Measurements from ENCODE around the gene NPLOC4. TPM values are rescaled to one million over a fixed set of nuclear protein-coding genes. Genes with fewer than 3 reads are reported as not detected.

NPLOC4 gene
- total RNA-seq, 1 experiment from 2014 or later = 208 TPM

DNA sequence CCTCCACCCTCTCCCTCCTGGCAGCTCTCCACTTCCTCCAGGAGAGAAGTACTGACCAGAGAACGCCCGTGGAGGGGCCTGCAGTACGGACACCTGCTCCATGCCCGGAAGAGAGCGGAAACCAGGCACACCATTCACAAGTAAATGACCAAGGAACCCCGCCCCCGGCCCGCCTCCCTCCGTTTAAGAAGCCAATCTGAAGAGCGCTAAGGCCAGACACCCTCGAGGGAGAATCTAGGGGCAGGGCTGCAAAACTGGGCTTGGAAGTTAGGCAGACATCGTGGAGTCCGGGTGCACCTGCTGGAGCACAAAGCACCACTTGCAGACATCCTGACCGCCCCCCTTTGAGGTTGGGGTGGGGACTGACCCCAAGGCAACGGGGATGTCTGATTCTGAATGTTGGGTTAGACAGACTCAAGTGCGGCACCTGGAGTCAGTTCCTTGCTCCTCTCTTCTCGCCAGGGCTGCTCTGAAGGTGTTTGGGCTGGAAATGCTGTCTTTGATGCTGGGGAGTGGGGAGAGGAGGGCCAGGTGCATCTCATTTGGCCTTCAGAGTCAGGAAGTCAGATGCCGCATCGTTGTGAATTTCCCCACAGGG lies 83.8 kb downstream of the NPLOC4 start:
- no peaks in the 10 kb centered on the region for H3K36me3 ChIP-seq (ENCODE audit: low read depth)
- POLR2A ChIA-PET (ENCODE audit: unreplicated experiment) = interaction anchor here (0.5 to 1.1 kb wide), 3 partner anchors 237 to 373 kb away, joined by 3 to 4 read pairs (median 4); partner anchors contain the start of gene PCYT2

DNA sequence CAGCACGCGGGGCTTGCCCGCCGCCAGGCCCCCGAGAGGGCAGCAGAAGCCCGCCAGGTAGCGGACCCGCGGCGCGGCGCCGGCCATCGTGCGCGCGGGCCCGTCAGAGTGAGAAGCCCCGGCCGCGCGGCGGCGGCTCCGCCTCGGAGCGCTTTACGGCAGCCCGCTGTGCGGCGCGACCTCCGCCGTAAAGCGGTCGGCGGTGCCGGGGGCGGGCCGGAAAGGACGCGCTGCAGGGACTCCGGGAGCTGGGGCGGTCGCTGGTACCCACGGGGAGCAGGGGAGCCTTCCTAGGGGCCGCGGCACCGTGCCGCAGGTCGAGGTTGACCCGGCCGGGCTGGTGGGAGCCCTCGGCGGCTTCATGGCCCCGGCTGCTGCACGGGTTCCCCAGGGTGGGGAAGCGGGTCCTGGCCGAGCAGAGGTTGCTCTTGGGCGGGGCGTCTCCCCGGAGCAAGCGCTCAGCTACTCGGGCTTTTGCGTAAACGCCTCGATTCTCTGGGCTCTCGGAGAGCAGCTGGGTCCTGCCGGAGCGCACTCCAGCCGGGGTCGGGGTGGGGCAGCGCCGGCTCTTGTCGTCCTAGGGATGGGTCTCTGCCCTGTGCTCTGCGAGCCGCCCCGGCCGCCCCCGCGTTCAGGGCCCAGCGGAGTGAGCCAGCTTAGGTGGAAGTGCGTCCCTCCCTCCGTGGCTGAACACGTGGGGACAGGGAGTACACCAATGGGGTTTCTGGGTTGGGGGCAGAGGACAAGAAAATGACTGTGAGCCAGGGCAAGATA lies 84.5 kb downstream of the NPLOC4 start, which contains the start of gene FAAP100:
Gene FAAP100 (minus strand): TSS at position 110 of the 774 bp plus-strand sequence. CDS start 23 bp downstream, at position 87.
- H2AFZ ChIP-seq = peak within 1 kb of the TSS; percentile 82
- peak within 1 kb of the TSS; percentile 62 for H3K4me3 ChIP-seq
- intact Hi-C loops (cut with micrococcal nuclease; ENCODE audit: unreplicated experiment) = loop anchor here (1.0 to 2.0 kb wide), 2 partner anchors 24 to 34 kb away; no protein-coding TSS in a partner anchor
- TSS peak; percentile 49 for BruUV-seq (replicated peaks)
- H3K9me2 ChIP-seq (ENCODE audit: insufficient read depth) = no peaks in the 10 kb centered on the region
- H3K36me3 ChIP-seq (ENCODE audit: low read depth) = no peaks in the 10 kb centered on the region
- H3K27me3 ChIP-seq (ENCODE audit: insufficient read depth, low read depth) = no peaks in the 10 kb centered on the region
- H4K20me1 ChIP-seq (ENCODE audit: insufficient read depth) = no peaks in the 10 kb centered on the region
- H3K79me2 ChIP-seq (ENCODE audit: low read depth) = peaks cover 7% of the 10 kb centered on the region; the same call in 1 of the 2 replicates
- peaks cover 36% of the 10 kb centered on the region for H3F3A ChIP-seq (ENCODE audit: insufficient read depth, low read depth)
- DNase-seq = peak; percentile 37 to 90
- 0 out of 2 replicates have a peak within 1 kb of the TSS, but pooled peaks have one; percentile 16 for H3K27ac ChIP-seq
- CTCF ChIA-PET = interaction anchor here (0.7 to 1.7 kb wide), 4 partner anchors 14 to 313 kb away, joined by 3 to 5 read pairs (median 3); partner anchors contain the start of genes NDUFAF8 and TEPSIN
- H3K9me3 ChIP-seq (ENCODE audit: insufficient read depth, low read depth) = no peaks in the 10 kb centered on the region
- POLR2A ChIA-PET (ENCODE audit: unreplicated experiment) = interaction anchor here (0.5 to 1.1 kb wide), 7 partner anchors 14 to 1228 kb away, joined by 3 to 24 read pairs (median 4); partner anchors contain the start of genes ACTG1 and PCYT2
- H3K4me1 ChIP-seq (replicated peaks; ENCODE audit: insufficient read depth) = peaks cover 10% of the 10 kb centered on the region
- peak within 1 kb of the TSS; percentile 90 for H3K4me2 ChIP-seq
- no peak for TF ChIP-seq EZH2 (IDR thresholded peaks at IDR 0.05; ENCODE audit: low read depth)
- TF ChIP-seq, protein P1, sequence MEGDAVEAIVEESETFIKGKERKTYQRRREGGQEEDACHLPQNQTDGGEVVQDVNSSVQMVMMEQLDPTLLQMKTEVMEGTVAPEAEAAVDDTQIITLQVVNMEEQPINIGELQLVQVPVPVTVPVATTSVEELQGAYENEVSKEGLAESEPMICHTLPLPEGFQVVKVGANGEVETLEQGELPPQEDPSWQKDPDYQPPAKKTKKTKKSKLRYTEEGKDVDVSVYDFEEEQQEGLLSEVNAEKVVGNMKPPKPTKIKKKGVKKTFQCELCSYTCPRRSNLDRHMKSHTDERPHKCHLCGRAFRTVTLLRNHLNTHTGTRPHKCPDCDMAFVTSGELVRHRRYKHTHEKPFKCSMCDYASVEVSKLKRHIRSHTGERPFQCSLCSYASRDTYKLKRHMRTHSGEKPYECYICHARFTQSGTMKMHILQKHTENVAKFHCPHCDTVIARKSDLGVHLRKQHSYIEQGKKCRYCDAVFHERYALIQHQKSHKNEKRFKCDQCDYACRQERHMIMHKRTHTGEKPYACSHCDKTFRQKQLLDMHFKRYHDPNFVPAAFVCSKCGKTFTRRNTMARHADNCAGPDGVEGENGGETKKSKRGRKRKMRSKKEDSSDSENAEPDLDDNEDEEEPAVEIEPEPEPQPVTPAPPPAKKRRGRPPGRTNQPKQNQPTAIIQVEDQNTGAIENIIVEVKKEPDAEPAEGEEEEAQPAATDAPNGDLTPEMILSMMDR (conservative IDR thresholded peaks at IDR 0.05) = no peak

More for the DNA sequence above, 83.8 kb downstream of the NPLOC4 start:
- Histone ChIP-seq H3K27me3 (ENCODE audit: insufficient read depth, low read depth) (no peaks in the 10 kb centered on the region), H3K27ac (0 out of 2 replicates have a peak overlapping the region, but pooled peaks have one; percentile 16), H2AFZ (peak overlapping the region; percentile 82; the same call in 1 of the 2 replicates), H3K9me2 (ENCODE audit: insufficient read depth) (no peaks in the 10 kb centered on the region), H4K20me1 (ENCODE audit: insufficient read depth) (no peaks in the 10 kb centered on the region), H3K9me3 (ENCODE audit: insufficient read depth, low read depth) (no peaks in the 10 kb centered on the region), H3F3A (ENCODE audit: insufficient read depth, low read depth) (peaks cover 36% of the 10 kb centered on the region), H3K4me2 (peak overlapping the region; percentile 80), H3K4me3 (peak overlapping the region; percentile 62), H3K4me1 (replicated peaks; ENCODE audit: insufficient read depth) (peaks cover 10% of the 10 kb centered on the region), H3K79me2 (ENCODE audit: low read depth) (peaks cover 7% of the 10 kb centered on the region; the same call in 1 of the 2 replicates)
- TF ChIP-seq, protein P1 (conservative IDR thresholded peaks at IDR 0.05) = no peak
- TF ChIP-seq EZH2 (IDR thresholded peaks at IDR 0.05; ENCODE audit: low read depth) = no peak
- intact Hi-C loops (cut with micrococcal nuclease; ENCODE audit: unreplicated experiment) = loop anchor here (1.0 to 2.0 kb wide), 2 partner anchors 23 to 34 kb away; no protein-coding TSS in a partner anchor
- peak; percentile 78 to 85 for DNase-seq
- CTCF ChIA-PET = interaction anchor here (0.8 kb wide), 1 partner anchor 14 kb away, joined by 3 read pairs; no protein-coding TSS in a partner anchor
- BruUV-seq (replicated peaks) = no TSS peak
